ENCODE data around the gene MYH11.

- TF ChIP-seq, protein P1, sequence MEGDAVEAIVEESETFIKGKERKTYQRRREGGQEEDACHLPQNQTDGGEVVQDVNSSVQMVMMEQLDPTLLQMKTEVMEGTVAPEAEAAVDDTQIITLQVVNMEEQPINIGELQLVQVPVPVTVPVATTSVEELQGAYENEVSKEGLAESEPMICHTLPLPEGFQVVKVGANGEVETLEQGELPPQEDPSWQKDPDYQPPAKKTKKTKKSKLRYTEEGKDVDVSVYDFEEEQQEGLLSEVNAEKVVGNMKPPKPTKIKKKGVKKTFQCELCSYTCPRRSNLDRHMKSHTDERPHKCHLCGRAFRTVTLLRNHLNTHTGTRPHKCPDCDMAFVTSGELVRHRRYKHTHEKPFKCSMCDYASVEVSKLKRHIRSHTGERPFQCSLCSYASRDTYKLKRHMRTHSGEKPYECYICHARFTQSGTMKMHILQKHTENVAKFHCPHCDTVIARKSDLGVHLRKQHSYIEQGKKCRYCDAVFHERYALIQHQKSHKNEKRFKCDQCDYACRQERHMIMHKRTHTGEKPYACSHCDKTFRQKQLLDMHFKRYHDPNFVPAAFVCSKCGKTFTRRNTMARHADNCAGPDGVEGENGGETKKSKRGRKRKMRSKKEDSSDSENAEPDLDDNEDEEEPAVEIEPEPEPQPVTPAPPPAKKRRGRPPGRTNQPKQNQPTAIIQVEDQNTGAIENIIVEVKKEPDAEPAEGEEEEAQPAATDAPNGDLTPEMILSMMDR (IDR thresholded peaks at IDR 0.05 in 8 of 11, conservative IDR thresholded peaks at IDR 0.05 in 3 of 11), result no peak
- TF ChIP-seq POLR2A (IDR thresholded peaks at IDR 0.05), result no peak
Observed at GRCh38 chr16:15886078-15886477, 29.2 kb upstream of the MYH11 start.

Data from spleen (tissue), 7 donors.